ENCODE measurements around the gene MYLIP.

- TF ChIP-seq, protein P1, sequence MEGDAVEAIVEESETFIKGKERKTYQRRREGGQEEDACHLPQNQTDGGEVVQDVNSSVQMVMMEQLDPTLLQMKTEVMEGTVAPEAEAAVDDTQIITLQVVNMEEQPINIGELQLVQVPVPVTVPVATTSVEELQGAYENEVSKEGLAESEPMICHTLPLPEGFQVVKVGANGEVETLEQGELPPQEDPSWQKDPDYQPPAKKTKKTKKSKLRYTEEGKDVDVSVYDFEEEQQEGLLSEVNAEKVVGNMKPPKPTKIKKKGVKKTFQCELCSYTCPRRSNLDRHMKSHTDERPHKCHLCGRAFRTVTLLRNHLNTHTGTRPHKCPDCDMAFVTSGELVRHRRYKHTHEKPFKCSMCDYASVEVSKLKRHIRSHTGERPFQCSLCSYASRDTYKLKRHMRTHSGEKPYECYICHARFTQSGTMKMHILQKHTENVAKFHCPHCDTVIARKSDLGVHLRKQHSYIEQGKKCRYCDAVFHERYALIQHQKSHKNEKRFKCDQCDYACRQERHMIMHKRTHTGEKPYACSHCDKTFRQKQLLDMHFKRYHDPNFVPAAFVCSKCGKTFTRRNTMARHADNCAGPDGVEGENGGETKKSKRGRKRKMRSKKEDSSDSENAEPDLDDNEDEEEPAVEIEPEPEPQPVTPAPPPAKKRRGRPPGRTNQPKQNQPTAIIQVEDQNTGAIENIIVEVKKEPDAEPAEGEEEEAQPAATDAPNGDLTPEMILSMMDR (IDR thresholded peaks at IDR 0.05; ENCODE audit: insufficient read depth, low read length, poor library complexity, severe bottlenecking), result no peak
- no peak for TF ChIP-seq EZH2phosphoT487 (conservative IDR thresholded peaks at IDR 0.05; ENCODE audit: low read length)
Observed at GRCh38 chr6:16173167-16173940, 44.5 kb downstream of the MYLIP start.
